ENCODE results near the gene DCAF4L1. TPM values are rescaled to one million over a fixed set of nuclear protein-coding genes. Genes with fewer than 3 reads are reported as not detected.

Gene DCAF4L1, protein sequence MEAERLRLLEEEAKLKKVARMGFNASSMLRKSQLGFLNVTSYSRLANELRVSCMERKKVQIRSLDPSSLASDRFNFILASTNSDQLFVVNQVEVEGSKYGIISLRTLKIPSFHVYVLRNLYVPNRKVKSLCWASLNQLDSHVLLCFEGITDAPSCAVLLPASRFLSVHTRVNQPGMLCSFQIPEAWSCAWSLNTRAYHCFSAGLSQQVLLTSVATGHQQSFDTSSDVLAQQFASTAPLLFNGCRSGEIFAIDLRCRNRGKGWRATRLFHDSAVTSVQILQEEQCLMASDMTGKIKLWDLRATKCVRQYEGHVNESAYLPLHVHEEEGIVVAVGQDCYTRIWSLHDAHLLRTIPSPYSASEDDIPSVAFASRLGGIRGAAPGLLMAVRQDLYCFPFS
- total RNA-seq: 1 to 10 TPM in 1 of 6 donors, under 1 TPM in 5; under 0.01 to 1.4 (median 0.29) TPM

DNA sequence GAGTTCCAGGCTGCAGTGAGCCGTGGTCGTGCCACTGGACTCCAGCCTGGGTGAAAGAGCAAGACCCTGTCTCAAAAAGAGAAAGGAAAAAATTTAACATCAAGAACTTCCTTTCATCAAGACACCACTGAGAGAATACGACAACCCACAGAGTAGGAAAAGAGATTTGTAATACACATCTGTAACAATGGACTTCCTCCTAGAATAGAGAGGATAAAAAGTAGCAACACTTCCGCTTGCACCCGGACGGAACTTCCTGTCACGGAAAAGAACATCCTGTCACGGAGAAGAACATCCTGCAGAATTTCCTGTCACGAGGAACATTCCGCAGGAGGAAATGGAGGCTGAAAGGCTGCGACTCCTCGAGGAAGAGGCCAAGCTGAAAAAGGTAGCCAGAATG lies at the start of gene DCAF4L1:
Gene DCAF4L1 (plus strand): TSS at position 301 of the 400 bp plus-strand sequence. CDS start 37 bp downstream, at position 338.
- TF ChIP-seq, protein P1, sequence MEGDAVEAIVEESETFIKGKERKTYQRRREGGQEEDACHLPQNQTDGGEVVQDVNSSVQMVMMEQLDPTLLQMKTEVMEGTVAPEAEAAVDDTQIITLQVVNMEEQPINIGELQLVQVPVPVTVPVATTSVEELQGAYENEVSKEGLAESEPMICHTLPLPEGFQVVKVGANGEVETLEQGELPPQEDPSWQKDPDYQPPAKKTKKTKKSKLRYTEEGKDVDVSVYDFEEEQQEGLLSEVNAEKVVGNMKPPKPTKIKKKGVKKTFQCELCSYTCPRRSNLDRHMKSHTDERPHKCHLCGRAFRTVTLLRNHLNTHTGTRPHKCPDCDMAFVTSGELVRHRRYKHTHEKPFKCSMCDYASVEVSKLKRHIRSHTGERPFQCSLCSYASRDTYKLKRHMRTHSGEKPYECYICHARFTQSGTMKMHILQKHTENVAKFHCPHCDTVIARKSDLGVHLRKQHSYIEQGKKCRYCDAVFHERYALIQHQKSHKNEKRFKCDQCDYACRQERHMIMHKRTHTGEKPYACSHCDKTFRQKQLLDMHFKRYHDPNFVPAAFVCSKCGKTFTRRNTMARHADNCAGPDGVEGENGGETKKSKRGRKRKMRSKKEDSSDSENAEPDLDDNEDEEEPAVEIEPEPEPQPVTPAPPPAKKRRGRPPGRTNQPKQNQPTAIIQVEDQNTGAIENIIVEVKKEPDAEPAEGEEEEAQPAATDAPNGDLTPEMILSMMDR (IDR thresholded peaks at IDR 0.05): no peak
- TF ChIP-seq POLR2AphosphoS5 (IDR thresholded peaks at IDR 0.05) (no peak), POLR2A (IDR thresholded peaks at IDR 0.05) (no peak), EP300 (IDR thresholded peaks at IDR 0.05) (no peak)
- H3K4me1 ChIP-seq: no peaks in the 10 kb centered on the region
- no peaks in the 10 kb centered on the region for H3K9me3 ChIP-seq
- no peak for DNase-seq
- H3K4me3 ChIP-seq: no peak within 1 kb of the TSS
- no peak within 1 kb of the TSS for H3K27ac ChIP-seq
- H3K27me3 ChIP-seq: no peaks in the 10 kb centered on the region
- ATAC-seq (ENCODE audit: low FRiP score in 2 of 2): no peak
- 68 to 76% methylated on average over 12 of the region's 12 CpGs for WGBS, 2 donors
- no peaks in the 10 kb centered on the region for H3K36me3 ChIP-seq

DNA sequence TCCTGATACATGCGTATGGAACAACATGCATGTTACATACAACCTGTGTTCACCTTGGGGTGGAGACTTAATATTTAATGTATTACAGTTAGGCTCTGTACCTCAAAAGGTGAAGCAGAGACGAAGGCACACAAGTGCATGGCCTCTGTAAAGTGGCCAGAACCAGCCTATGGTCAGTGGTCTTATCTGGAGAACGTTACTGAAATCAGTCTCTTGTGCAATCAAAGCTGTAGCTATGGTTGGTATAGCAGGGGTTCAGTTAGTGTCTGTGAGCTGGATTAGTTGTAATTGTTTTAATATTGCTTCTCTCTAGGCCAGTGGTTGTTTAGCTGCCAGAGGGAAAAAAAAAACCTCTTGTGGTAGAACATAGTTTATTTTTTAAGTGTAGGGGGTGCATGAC lies 48.6 kb upstream of the DCAF4L1 start:
- DNase-seq (no peak), ATAC-seq (ENCODE audit: low FRiP score in 2 of 2) (no peak)
- H3K4me1 ChIP-seq: peaks cover 15 to 30% (median 20%) of the 10 kb centered on the region in 4 donors
- H3K4me3 ChIP-seq: no peak overlapping the region
- no peaks in the 10 kb centered on the region for H3K9me3 ChIP-seq
- no peaks in the 10 kb centered on the region for H3K27me3 ChIP-seq
- WGBS, 2 donors: 77 to 79% methylated on average over 3 of the region's 3 CpGs
- TF ChIP-seq EP300 (IDR thresholded peaks at IDR 0.05): no peak
- TF ChIP-seq POLR2A (IDR thresholded peaks at IDR 0.05): no peak
- TF ChIP-seq, protein P1 (IDR thresholded peaks at IDR 0.05): no peak
- no peak for TF ChIP-seq POLR2AphosphoS5 (IDR thresholded peaks at IDR 0.05)
- no peak overlapping the region for H3K27ac ChIP-seq
- H3K36me3 ChIP-seq: no peaks in the 10 kb centered on the region

DNA sequence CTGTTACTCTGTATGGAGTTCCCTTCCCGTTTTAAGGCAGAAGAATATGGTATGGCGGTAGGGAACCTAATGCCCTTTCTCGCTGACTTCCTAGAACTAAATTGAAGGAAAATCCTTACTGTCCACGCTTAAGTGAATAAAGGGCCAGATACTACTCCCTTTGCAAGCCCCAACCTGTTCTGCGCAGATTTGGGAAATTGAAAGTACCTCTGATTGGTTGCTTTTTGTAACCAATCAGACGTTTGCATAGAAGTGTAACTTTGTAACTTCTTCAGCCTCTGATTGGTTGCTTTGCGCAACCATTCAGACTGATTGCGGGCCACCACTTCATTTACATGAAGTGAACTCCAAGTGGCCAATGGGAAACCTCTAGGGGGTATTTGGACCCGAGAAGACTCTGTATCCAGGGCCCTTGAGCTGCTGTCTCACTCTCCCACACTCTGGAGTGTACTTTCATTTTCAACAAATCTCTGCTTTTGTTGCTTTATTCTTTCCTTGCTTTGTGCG lies 47.5 kb upstream of the DCAF4L1 start:
- peak overlapping the region in 3 of 4 donors; percentile 71 to 85 (median 81) for H3K4me3 ChIP-seq
- ATAC-seq (ENCODE audit: low FRiP score in 2 of 2): peak in 1 of 2 donors; percentile 54
- 76 to 98% methylated on average over 10 of the region's 10 CpGs for WGBS, 2 donors
- peaks cover 16 to 36% (median 27%) of the 10 kb centered on the region in 4 donors for H3K4me1 ChIP-seq
- peaks cover 0 to 2% (median 0%) of the 10 kb centered on the region in 4 donors for H3K36me3 ChIP-seq
- TF ChIP-seq, protein P1 (IDR thresholded peaks at IDR 0.05): no peak
- TF ChIP-seq POLR2A (IDR thresholded peaks at IDR 0.05): no peak
- no peak for TF ChIP-seq POLR2AphosphoS5 (IDR thresholded peaks at IDR 0.05)
- no peak for TF ChIP-seq EP300 (IDR thresholded peaks at IDR 0.05)
- DNase-seq: no peak
- peak overlapping the region in 3 of 4 donors; percentile 88 to 89 (median 89) for H3K27ac ChIP-seq
- no peaks in the 10 kb centered on the region for H3K27me3 ChIP-seq
- no peaks in the 10 kb centered on the region for H3K9me3 ChIP-seq

DNA sequence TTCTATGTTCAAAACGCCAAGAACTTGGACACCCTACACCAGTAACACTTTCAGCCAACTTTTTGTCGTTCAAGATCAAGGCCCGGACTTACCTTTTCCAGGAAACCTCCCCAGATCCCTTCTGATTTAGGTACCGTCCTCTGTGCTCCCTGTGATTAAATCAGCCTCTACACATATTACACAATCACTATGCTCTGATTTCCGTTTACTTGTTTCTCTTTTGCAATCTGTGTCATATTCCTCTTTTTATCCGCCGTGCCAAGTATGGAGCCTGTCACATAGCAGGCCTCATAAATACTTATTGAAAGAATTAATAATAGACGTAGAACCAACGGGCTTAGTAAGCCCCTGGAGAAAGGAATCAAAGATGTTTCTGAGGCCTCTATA lies 47.0 kb upstream of the DCAF4L1 start:
- Histone ChIP-seq H3K27me3 (no peaks in the 10 kb centered on the region), H3K9me3 (no peaks in the 10 kb centered on the region), H3K4me1 (peaks cover 19 to 36% (median 30%) of the 10 kb centered on the region in 4 donors), H3K4me3 (peak overlapping the region in 3 of 4 donors; percentile 71 to 85 (median 81)), H3K27ac (peak overlapping the region; percentile 88 to 94 (median 89)), H3K36me3 (peaks cover 0 to 7% (median 2%) of the 10 kb centered on the region in 4 donors)
- DNase-seq (no peak), ATAC-seq (ENCODE audit: low FRiP score in 2 of 2) (peak in 1 of 2 donors; percentile 63)
- WGBS, 2 donors: 63 to 67% methylated on average over 9 of the region's 9 CpGs
- TF ChIP-seq POLR2AphosphoS5 (IDR thresholded peaks at IDR 0.05) (no peak), EP300 (IDR thresholded peaks at IDR 0.05) (no peak)
- TF ChIP-seq, protein P1 (IDR thresholded peaks at IDR 0.05): no peak
